Neural progenitor cell (in vitro differentiated cells): ENCODE data around the gene CORO7. TPM values are rescaled to one million over a fixed set of nuclear protein-coding genes. Genes with fewer than 3 reads are reported as not detected.

ENCODE experiments used
- DNase-seq: peaks from one replicate; pipeline ENCODE4 v3.0.0-alpha.2; 2016; ENCODE audit warnings: low spot score
- H2AFZ ChIP-seq: fragments of 200-600 bp; sonication (generic); replicated peaks from 2 replicates; pipeline ENCODE4 v1.6.1; 2016; ENCODE audit warnings: antibody characterized with exemption
- H3F3A ChIP-seq: fragments of 200-600 bp; sonication (generic); 2 replicates; pipeline ENCODE4 v1.6.1; 2016; ENCODE audit warnings: antibody characterized with exemption, low read depth
- H3K27ac ChIP-seq: fragments of 200-600 bp; sonication (generic); 2 replicates; pipeline ENCODE4 v1.5.1; 2016; ENCODE audit warnings: mild to moderate bottlenecking
- H3K27me3 ChIP-seq: fragments of 200-600 bp; sonication (generic); 2 replicates; pipeline ENCODE4 v1.6.1; 2016; ENCODE audit warnings: mild to moderate bottlenecking, moderate library complexity
- H3K36me3 ChIP-seq: fragments of 200-600 bp; sonication (generic); 2 replicates; pipeline ENCODE4 v1.5.1; 2016
- H3K4me1 ChIP-seq: fragments of 200-600 bp; sonication (generic); 2 replicates; pipeline ENCODE4 v1.6.1; 2016; ENCODE audit warnings: mixed run types
- H3K4me2 ChIP-seq: fragments of 200-600 bp; sonication (generic); 2 replicates; pipeline ENCODE4 v1.6.1; 2016
- H3K4me3 ChIP-seq: fragments of 200-600 bp; sonication (generic); 2 replicates; pipeline ENCODE4 v1.5.1; 2016
- H3K79me2 ChIP-seq: fragments of 200-600 bp; sonication (generic); 2 replicates; pipeline ENCODE4 v1.6.1; 2016; ENCODE audit warnings: low read depth
- H3K9ac ChIP-seq: fragments of 200-600 bp; sonication (generic); 2 replicates; pipeline ENCODE4 v1.6.1; 2016
- H3K9me3 ChIP-seq: fragments of 200-600 bp; sonication (generic); 2 replicates; pipeline ENCODE4 v1.5.1; 2016; ENCODE audit warnings: low read depth
- H4K20me1 ChIP-seq: fragments of 200-600 bp; sonication (generic); 2 replicates; pipeline ENCODE4 v1.6.1; 2016; ENCODE audit warnings: low read depth
- H3K27ac Mint-ChIP-seq: 3 replicates; pipeline ENCODE4 v1.8.0; 2021; ENCODE audit warnings: mixed read lengths
- H3K27me3 Mint-ChIP-seq: 2 replicates; pipeline ENCODE4 v1.8.0; 2022; ENCODE audit warnings: low read depth, mild to moderate bottlenecking, inconsistent platforms, moderate library complexity, mixed read lengths; ENCODE audit not compliant: insufficient read depth
- H3K36me3 Mint-ChIP-seq: 3 replicates; pipeline ENCODE4 v1.8.0; 2021; ENCODE audit warnings: mixed read lengths
- H3K4me1 Mint-ChIP-seq: 3 replicates; pipeline ENCODE4 v1.8.0; 2021; ENCODE audit warnings: mixed read lengths
- H3K4me3 Mint-ChIP-seq: 3 replicates; pipeline ENCODE4 v1.8.0; 2021; ENCODE audit warnings: mild to moderate bottlenecking, moderate library complexity, mixed read lengths
- H3K9me3 Mint-ChIP-seq: 3 replicates; pipeline ENCODE4 v1.8.0; 2020; ENCODE audit warnings: mixed read lengths
- EZH2 ChIP-seq: fragments of 200-600 bp; sonication (generic); IDR thresholded peaks from 2 replicates; pipeline ENCODE4 v1.6.1; 2017; ENCODE audit warnings: antibody characterized with exemption, mild to moderate bottlenecking, moderate library complexity
- EZH2phosphoT487 ChIP-seq: fragments of 200-600 bp; sonication (generic); IDR thresholded peaks from 2 replicates; pipeline ENCODE4 v1.6.1; 2017; ENCODE audit warnings: antibody characterized with exemption
- total RNA-seq: library from RNA; depleted of rRNA; stranded (reverse); fragments of >200 nt; gene quantifications from 2 replicates; pipeline ENCODE4 v1.2.3, GENCODE V29; 2015; ENCODE audit warnings: low replicate concordance
- TF ChIP-seq, protein P1 (sequence below): fragments of 200-600 bp; sonication (generic); IDR thresholded peaks from 2 replicates; pipeline ENCODE4 v1.5.1; 2017; ENCODE audit warnings: antibody characterized with exemption, mild to moderate bottlenecking

The CORO7 gene
- total RNA-seq, 1 donor from 2014 or later = 6.8 TPM

GRCh38 chr16:4390266-4391260 lies 25.8 kb downstream of the CORO7 start:
- Histone ChIP-seq H3K27ac (no peak overlapping the region), H3F3A (peaks cover 28% of the 10 kb centered on the region), H2AFZ (no peak overlapping the region), H3K36me3 (no peaks in the 10 kb centered on the region), H4K20me1 (no peaks in the 10 kb centered on the region), H3K4me1 (peaks cover 51% of the 10 kb centered on the region), H3K27me3 (no peaks in the 10 kb centered on the region), H3K9me3 (no peaks in the 10 kb centered on the region), H3K79me2 (no peaks in the 10 kb centered on the region), H3K4me2 (no peak overlapping the region), H3K4me3 (no peak overlapping the region), H3K9ac (no peak overlapping the region)
- Mint-ChIP-seq H3K4me3 (peak overlapping the region; percentile 48), H3K36me3 (peaks cover 1% of the 10 kb centered on the region), H3K9me3 (no peaks in the 10 kb centered on the region), H3K4me1 (peaks cover 44% of the 10 kb centered on the region), H3K27me3 (peaks cover 10% of the 10 kb centered on the region), H3K27ac (peak overlapping the region; percentile 87)
- no peak for TF ChIP-seq EZH2
- TF ChIP-seq, protein P1, sequence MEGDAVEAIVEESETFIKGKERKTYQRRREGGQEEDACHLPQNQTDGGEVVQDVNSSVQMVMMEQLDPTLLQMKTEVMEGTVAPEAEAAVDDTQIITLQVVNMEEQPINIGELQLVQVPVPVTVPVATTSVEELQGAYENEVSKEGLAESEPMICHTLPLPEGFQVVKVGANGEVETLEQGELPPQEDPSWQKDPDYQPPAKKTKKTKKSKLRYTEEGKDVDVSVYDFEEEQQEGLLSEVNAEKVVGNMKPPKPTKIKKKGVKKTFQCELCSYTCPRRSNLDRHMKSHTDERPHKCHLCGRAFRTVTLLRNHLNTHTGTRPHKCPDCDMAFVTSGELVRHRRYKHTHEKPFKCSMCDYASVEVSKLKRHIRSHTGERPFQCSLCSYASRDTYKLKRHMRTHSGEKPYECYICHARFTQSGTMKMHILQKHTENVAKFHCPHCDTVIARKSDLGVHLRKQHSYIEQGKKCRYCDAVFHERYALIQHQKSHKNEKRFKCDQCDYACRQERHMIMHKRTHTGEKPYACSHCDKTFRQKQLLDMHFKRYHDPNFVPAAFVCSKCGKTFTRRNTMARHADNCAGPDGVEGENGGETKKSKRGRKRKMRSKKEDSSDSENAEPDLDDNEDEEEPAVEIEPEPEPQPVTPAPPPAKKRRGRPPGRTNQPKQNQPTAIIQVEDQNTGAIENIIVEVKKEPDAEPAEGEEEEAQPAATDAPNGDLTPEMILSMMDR = peak; percentile 30
- no peak for TF ChIP-seq EZH2phosphoT487
- peak; percentile 50 for DNase-seq

DNA sequence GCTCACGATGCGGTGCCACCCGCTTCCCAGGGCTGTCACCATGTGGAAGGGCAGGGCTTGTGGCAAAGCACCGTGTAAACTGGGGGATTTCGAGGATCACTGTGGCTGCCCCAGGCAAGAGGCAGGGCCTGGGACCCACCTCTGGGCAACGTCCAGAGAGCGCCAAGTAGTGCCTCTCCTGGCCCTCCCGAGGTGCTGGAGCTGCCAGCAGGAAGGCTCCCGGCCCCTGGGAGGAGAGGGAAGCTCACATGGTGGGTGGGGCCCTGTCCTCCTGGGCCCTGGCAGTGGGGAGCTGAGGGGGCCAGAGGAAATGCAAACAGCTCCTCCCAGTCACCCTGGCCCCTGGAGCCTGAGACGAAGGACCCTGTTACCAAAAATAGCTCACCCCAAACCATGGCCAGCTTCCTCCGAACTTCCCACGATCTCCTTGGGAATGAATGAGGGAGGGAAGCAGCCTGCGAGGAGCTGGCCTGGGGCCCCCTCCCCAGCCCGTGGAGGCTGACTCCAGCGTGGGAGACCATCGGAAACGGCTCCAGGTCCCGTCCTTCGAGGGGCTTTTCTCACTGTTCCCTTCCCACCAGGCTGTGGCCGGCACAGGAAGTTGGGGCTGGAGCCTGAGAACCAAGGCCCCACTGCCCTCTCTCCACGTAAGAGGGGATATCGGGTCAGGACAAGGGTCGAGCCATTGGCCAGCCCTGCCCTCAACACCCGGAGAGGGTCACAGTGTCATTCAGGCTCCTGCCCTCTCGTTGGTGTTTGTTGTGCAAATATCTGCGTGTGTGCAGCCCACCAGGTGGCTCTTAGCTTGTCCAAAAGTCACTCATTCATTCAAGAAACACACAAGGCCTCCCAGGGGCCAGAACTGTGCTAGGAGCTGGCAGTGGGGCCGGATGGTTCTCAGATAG lies 27.1 kb downstream of the CORO7 start:
- peaks cover 8% of the 10 kb centered on the region for H3K27me3 Mint-ChIP-seq
- H4K20me1 ChIP-seq = no peaks in the 10 kb centered on the region
- peak overlapping the region; percentile 95 for H3K27ac Mint-ChIP-seq
- no peak overlapping the region for H3K27ac ChIP-seq
- H3K4me3 ChIP-seq = no peak overlapping the region
- H3K79me2 ChIP-seq = no peaks in the 10 kb centered on the region
- H3K9ac ChIP-seq = no peak overlapping the region
- no peaks in the 10 kb centered on the region for H3K36me3 ChIP-seq
- H3K4me1 ChIP-seq = peaks cover 51% of the 10 kb centered on the region
- no peaks in the 10 kb centered on the region for H3K9me3 Mint-ChIP-seq
- H3K36me3 Mint-ChIP-seq = no peaks in the 10 kb centered on the region
- H2AFZ ChIP-seq = no peak overlapping the region
- H3K9me3 ChIP-seq = no peaks in the 10 kb centered on the region
- DNase-seq = no peak
- peaks cover 46% of the 10 kb centered on the region for H3K4me1 Mint-ChIP-seq
- no peak overlapping the region for H3K4me2 ChIP-seq
- peak overlapping the region; percentile 15 for H3K4me3 Mint-ChIP-seq
- TF ChIP-seq, protein P1 = no peak
- no peak for TF ChIP-seq EZH2
- no peak for TF ChIP-seq EZH2phosphoT487
- no peaks in the 10 kb centered on the region for H3K27me3 ChIP-seq
- peaks cover 28% of the 10 kb centered on the region for H3F3A ChIP-seq

GRCh38 chr16:4388271-4389021 lies 27.9 kb downstream of the CORO7 start:
- Histone ChIP-seq H3K4me2 (peak overlapping the region; percentile 15), H3K4me1 (peaks cover 50% of the 10 kb centered on the region)

More at GRCh38 chr16:4388271-4389021, 27.9 kb downstream of the CORO7 start:
- no peaks in the 10 kb centered on the region for H3K36me3 ChIP-seq
- H3K9ac ChIP-seq = no peak overlapping the region
- Mint-ChIP-seq H3K27me3 (peaks cover 7% of the 10 kb centered on the region), H3K36me3 (no peaks in the 10 kb centered on the region), H3K4me3 (no peak overlapping the region), H3K9me3 (no peaks in the 10 kb centered on the region), H3K27ac (peak overlapping the region; percentile 95), H3K4me1 (peaks cover 46% of the 10 kb centered on the region)
- no peak overlapping the region for H3K27ac ChIP-seq
- no peaks in the 10 kb centered on the region for H4K20me1 ChIP-seq
- DNase-seq = no peak
- TF ChIP-seq, protein P1 = no peak
- TF ChIP-seq EZH2 (no peak), EZH2phosphoT487 (no peak)
- H3K4me3 ChIP-seq = no peak overlapping the region
- no peaks in the 10 kb centered on the region for H3K9me3 ChIP-seq
- H2AFZ ChIP-seq = no peak overlapping the region
- no peaks in the 10 kb centered on the region for H3K79me2 ChIP-seq
- H3K27me3 ChIP-seq = no peaks in the 10 kb centered on the region
- H3F3A ChIP-seq = peaks cover 27% of the 10 kb centered on the region
